ENCODE data around the gene HCRTR1.
A peak's percentile ranks its signal among the peaks of the same experiment; 100 is the strongest.

- TF ChIP-seq, protein P1, sequence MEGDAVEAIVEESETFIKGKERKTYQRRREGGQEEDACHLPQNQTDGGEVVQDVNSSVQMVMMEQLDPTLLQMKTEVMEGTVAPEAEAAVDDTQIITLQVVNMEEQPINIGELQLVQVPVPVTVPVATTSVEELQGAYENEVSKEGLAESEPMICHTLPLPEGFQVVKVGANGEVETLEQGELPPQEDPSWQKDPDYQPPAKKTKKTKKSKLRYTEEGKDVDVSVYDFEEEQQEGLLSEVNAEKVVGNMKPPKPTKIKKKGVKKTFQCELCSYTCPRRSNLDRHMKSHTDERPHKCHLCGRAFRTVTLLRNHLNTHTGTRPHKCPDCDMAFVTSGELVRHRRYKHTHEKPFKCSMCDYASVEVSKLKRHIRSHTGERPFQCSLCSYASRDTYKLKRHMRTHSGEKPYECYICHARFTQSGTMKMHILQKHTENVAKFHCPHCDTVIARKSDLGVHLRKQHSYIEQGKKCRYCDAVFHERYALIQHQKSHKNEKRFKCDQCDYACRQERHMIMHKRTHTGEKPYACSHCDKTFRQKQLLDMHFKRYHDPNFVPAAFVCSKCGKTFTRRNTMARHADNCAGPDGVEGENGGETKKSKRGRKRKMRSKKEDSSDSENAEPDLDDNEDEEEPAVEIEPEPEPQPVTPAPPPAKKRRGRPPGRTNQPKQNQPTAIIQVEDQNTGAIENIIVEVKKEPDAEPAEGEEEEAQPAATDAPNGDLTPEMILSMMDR (IDR thresholded peaks at IDR 0.05 in 4 of 5, conservative IDR thresholded peaks at IDR 0.05 in 1 of 5): peak in 2 of 5 experiments; percentile 26 to 35
- peak; percentile 77 to 80 for TF ChIP-seq POLR2A (IDR thresholded peaks at IDR 0.05)
Observed at GRCh38 chr1:31644560-31645273, 27.2 kb downstream of the HCRTR1 start, which contains the start of gene PEF1.
